GM11168 (cell line): ENCODE data around the gene H2BK1.

ENCODE experiments used
- in situ Hi-C: fragments of 300-500 bp; cut with MboI; formaldehyde crosslinking; loops from one replicate; pipeline ENCODE4 v1.12.0; 2022; ENCODE audit warnings: low sequenced_read_pairs; ENCODE audit not compliant: unreplicated experiment

The H2BK1 gene

GRCh38 chr7:151246102-151246850, 36.0 kb upstream of the H2BK1 start:
- in situ Hi-C loops: no loop called here

- in situ Hi-C loops: no loop called here
Observed at GRCh38 chr7:151245360-151246101, 35.2 kb upstream of the H2BK1 start.

- in situ Hi-C loops: no loop called here
Observed at GRCh38 chr7:151244841-151245346, 34.6 kb upstream of the H2BK1 start.

GRCh38 chr7:151244196-151244840, 34.0 kb upstream of the H2BK1 start:
- in situ Hi-C loops: no loop called here

- in situ Hi-C loops: no loop called here
Observed at GRCh38 chr7:151243408-151244195, 33.3 kb upstream of the H2BK1 start.

GRCh38 chr7:151243045-151243349, 32.7 kb upstream of the H2BK1 start:
- in situ Hi-C loops: no loop called here

- in situ Hi-C loops: no loop called here
Observed at GRCh38 chr7:151242159-151243044, 32.1 kb upstream of the H2BK1 start.

- in situ Hi-C loops: no loop called here
Observed at GRCh38 chr7:151241755-151242096, 31.4 kb upstream of the H2BK1 start.

GRCh38 chr7:151240942-151241754, 30.9 kb upstream of the H2BK1 start:
- in situ Hi-C loops: no loop called here

GRCh38 chr7:151240536-151240935, 30.2 kb upstream of the H2BK1 start:
- in situ Hi-C loops: no loop called here

- in situ Hi-C loops: no loop called here
Observed at GRCh38 chr7:151239837-151240459, 29.7 kb upstream of the H2BK1 start.

GRCh38 chr7:151238924-151239836, 28.9 kb upstream of the H2BK1 start:
- in situ Hi-C loops: no loop called here

- in situ Hi-C loops: no loop called here
Observed at GRCh38 chr7:151238190-151238810, 28.0 kb upstream of the H2BK1 start.

- in situ Hi-C loops: no loop called here
Observed at GRCh38 chr7:151237244-151238189, 27.2 kb upstream of the H2BK1 start.

- in situ Hi-C loops: no loop called here
Observed at GRCh38 chr7:151236406-151236805, 26.1 kb upstream of the H2BK1 start.
